ENCODE measurements around the gene PLXDC2. TPM values are rescaled to one million over a fixed set of nuclear protein-coding genes. Genes with fewer than 3 reads are reported as not detected.

Gene PLXDC2
- total RNA-seq, 1 experiment from 2014 or later: not detected

DNA sequence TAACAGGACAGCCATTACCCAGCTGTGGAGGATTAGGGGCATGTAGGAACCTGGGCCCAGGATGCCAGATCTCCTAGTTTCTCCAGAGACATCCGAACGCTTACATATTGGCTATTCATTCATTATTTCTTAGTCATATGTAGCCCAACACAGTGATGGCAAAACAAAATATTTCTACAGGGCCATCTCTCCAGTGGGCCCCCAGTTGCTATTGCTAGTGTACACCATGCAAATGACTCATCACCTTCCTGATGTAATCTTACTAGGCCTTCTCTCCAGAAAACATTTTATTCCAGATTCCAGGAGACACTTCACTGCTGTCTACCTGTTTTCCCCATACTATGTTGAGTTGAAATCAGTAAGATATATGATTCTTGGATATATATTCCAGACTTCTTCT, 201.7 kb downstream of the PLXDC2 start:
- ChIA-PET POLR2A (ENCODE audit: unreplicated experiment) (no interaction called here), CTCF (no interaction called here)
- DNase-seq (no peak), ATAC-seq (no peak)
- Histone ChIP-seq H3K27me3 (ENCODE audit: low read length) (no peaks in the 10 kb centered on the region), H3K79me2 (ENCODE audit: low read length) (no peaks in the 10 kb centered on the region), H3K9me3 (ENCODE audit: low read length) (no peaks in the 10 kb centered on the region), H3K9me2 (replicated peaks; ENCODE audit: low read length) (no peaks in the 10 kb centered on the region), H4K20me1 (ENCODE audit: low read length) (no peaks in the 10 kb centered on the region), H3K4me2 (ENCODE audit: low read length) (no peak overlapping the region), H2AFZ (ENCODE audit: low read length) (no peak overlapping the region), H3K9ac (ENCODE audit: low read length) (no peak overlapping the region), H3K36me3 (ENCODE audit: low read depth, low read length) (no peaks in the 10 kb centered on the region), H3K27ac (ENCODE audit: low read length) (no peak overlapping the region), H3K4me3 (ENCODE audit: low read length) (no peak overlapping the region), H3K4me1 (ENCODE audit: insufficient read depth, low read length) (no peaks in the 10 kb centered on the region), H3F3A (ENCODE audit: low read length, unreplicated experiment) (no peaks in the 10 kb centered on the region)
- BruUV-seq (replicated peaks): no TSS peak
- TF ChIP-seq, protein P1, sequence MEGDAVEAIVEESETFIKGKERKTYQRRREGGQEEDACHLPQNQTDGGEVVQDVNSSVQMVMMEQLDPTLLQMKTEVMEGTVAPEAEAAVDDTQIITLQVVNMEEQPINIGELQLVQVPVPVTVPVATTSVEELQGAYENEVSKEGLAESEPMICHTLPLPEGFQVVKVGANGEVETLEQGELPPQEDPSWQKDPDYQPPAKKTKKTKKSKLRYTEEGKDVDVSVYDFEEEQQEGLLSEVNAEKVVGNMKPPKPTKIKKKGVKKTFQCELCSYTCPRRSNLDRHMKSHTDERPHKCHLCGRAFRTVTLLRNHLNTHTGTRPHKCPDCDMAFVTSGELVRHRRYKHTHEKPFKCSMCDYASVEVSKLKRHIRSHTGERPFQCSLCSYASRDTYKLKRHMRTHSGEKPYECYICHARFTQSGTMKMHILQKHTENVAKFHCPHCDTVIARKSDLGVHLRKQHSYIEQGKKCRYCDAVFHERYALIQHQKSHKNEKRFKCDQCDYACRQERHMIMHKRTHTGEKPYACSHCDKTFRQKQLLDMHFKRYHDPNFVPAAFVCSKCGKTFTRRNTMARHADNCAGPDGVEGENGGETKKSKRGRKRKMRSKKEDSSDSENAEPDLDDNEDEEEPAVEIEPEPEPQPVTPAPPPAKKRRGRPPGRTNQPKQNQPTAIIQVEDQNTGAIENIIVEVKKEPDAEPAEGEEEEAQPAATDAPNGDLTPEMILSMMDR (conservative IDR thresholded peaks at IDR 0.05; ENCODE audit: low read depth, low read length): no peak
- no peak for TF ChIP-seq EZH2phosphoT487 (IDR thresholded peaks at IDR 0.05; ENCODE audit: borderline replicate concordance, low read length)
- TF ChIP-seq EZH2 (IDR thresholded peaks at IDR 0.05; ENCODE audit: low read length, unreplicated experiment): no peak
- intact Hi-C loops (cut with micrococcal nuclease): no loop called here

DNA sequence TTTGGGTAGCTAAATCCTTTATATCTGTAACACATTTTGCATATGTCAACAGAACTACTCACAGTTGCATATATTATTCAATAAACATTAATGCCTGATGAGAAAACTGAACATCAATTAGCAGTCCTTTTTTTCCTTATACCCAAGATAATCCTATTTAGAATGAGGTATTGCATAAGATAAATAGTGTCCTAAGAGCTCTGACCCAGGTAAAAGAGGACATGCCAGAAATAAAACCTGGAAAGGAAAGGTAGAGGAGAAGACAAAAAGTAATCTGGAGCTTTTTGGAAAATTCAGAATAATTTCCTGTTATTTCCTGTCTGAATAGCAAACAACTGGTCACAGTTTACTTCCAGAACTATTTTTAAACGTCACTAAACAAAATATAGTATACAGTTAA, 204.4 kb downstream of the PLXDC2 start:
- BruUV-seq (replicated peaks): no TSS peak
- intact Hi-C loops (cut with micrococcal nuclease): no loop called here

DNA sequence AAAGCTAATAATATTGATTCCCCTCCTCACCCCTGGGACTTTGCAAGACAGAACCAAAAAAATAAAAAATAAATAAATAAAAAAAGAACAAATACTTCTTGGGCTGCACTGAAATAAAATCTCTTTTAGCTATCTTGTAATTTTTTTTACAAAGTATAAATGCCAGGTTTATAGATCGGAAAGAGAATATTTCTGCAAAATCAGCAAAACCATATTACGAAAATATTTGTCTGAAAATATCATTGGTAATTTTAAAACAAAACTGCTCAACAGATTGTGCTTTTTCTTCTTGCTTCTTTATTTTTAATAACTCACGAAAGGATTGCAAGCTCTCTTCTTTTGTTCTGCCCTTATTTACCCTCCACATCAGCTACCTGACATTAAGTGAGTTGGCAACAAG, 213.3 kb downstream of the PLXDC2 start:
- CTCF ChIA-PET: no interaction called here

More for the DNA sequence above, 204.4 kb downstream of the PLXDC2 start:
- no peaks in the 10 kb centered on the region for H3K79me2 ChIP-seq (ENCODE audit: low read length)
- CTCF ChIA-PET: no interaction called here
- no peaks in the 10 kb centered on the region for H3K9me2 ChIP-seq (replicated peaks; ENCODE audit: low read length)
- TF ChIP-seq, protein P1 (conservative IDR thresholded peaks at IDR 0.05; ENCODE audit: low read depth, low read length): no peak
- no peak for TF ChIP-seq EZH2 (IDR thresholded peaks at IDR 0.05; ENCODE audit: low read length, unreplicated experiment)
- TF ChIP-seq EZH2phosphoT487 (IDR thresholded peaks at IDR 0.05; ENCODE audit: borderline replicate concordance, low read length): no peak
- H3F3A ChIP-seq (ENCODE audit: low read length, unreplicated experiment): no peaks in the 10 kb centered on the region
- POLR2A ChIA-PET (ENCODE audit: unreplicated experiment): no interaction called here
- H4K20me1 ChIP-seq (ENCODE audit: low read length): no peaks in the 10 kb centered on the region
- ATAC-seq (no peak), DNase-seq (no peak)
- H3K27me3 ChIP-seq (ENCODE audit: low read length): no peaks in the 10 kb centered on the region
- no peak overlapping the region for H3K4me2 ChIP-seq (ENCODE audit: low read length)
- H2AFZ ChIP-seq (ENCODE audit: low read length): no peak overlapping the region
- no peaks in the 10 kb centered on the region for H3K36me3 ChIP-seq (ENCODE audit: low read depth, low read length)
- H3K9ac ChIP-seq (ENCODE audit: low read length): no peak overlapping the region
- no peak overlapping the region for H3K4me3 ChIP-seq (ENCODE audit: low read length)
- no peaks in the 10 kb centered on the region for H3K4me1 ChIP-seq (ENCODE audit: insufficient read depth, low read length)
- H3K27ac ChIP-seq (ENCODE audit: low read length): no peak overlapping the region
- no peaks in the 10 kb centered on the region for H3K9me3 ChIP-seq (ENCODE audit: low read length)

More for the DNA sequence above, 213.3 kb downstream of the PLXDC2 start:
- Histone ChIP-seq H3K4me1 (ENCODE audit: insufficient read depth, low read length) (no peaks in the 10 kb centered on the region), H2AFZ (ENCODE audit: low read length) (no peak overlapping the region), H3K4me3 (ENCODE audit: low read length) (no peak overlapping the region), H3K4me2 (ENCODE audit: low read length) (no peak overlapping the region), H3K9me2 (replicated peaks; ENCODE audit: low read length) (no peaks in the 10 kb centered on the region), H3K36me3 (ENCODE audit: low read depth, low read length) (no peaks in the 10 kb centered on the region), H3K9ac (ENCODE audit: low read length) (no peak overlapping the region), H3K79me2 (ENCODE audit: low read length) (no peaks in the 10 kb centered on the region), H3F3A (ENCODE audit: low read length, unreplicated experiment) (no peaks in the 10 kb centered on the region), H3K27me3 (ENCODE audit: low read length) (no peaks in the 10 kb centered on the region), H3K27ac (ENCODE audit: low read length) (no peak overlapping the region), H3K9me3 (ENCODE audit: low read length) (no peaks in the 10 kb centered on the region), H4K20me1 (ENCODE audit: low read length) (no peaks in the 10 kb centered on the region)
- DNase-seq (no peak), ATAC-seq (no peak)
- TF ChIP-seq EZH2phosphoT487 (IDR thresholded peaks at IDR 0.05; ENCODE audit: borderline replicate concordance, low read length) (no peak), EZH2 (IDR thresholded peaks at IDR 0.05; ENCODE audit: low read length, unreplicated experiment) (no peak)
- TF ChIP-seq, protein P1 (conservative IDR thresholded peaks at IDR 0.05; ENCODE audit: low read depth, low read length): no peak
- no TSS peak for BruUV-seq (replicated peaks)
- intact Hi-C loops (cut with micrococcal nuclease): no loop called here
- POLR2A ChIA-PET (ENCODE audit: unreplicated experiment): no interaction called here
